Rectal smooth muscle tissue (tissue), 1 donor: ENCODE measurements around the gene DAZAP1.

Source experiments
- H3K27ac ChIP-seq: one replicate; pipeline ENCODE4 v1.7.0; 2013; ENCODE audit warnings: low read depth, low read length, inconsistent platforms
- H3K27me3 ChIP-seq: one replicate; pipeline ENCODE4 v1.7.0; 2013; ENCODE audit warnings: low read length; ENCODE audit not compliant: control insufficient read depth, insufficient read depth
- H3K36me3 ChIP-seq: one replicate; pipeline ENCODE4 v1.7.0; 2013; ENCODE audit warnings: low read length; ENCODE audit not compliant: control insufficient read depth, insufficient read depth
- H3K4me1 ChIP-seq: one replicate; pipeline ENCODE4 v1.7.0; 2013; ENCODE audit warnings: low read length; ENCODE audit not compliant: control insufficient read depth, insufficient read depth
- H3K4me3 ChIP-seq: one replicate; pipeline ENCODE4 v1.7.0; 2013; ENCODE audit warnings: low read length
- H3K9ac ChIP-seq: one replicate; pipeline ENCODE4 v1.7.0; 2013; ENCODE audit warnings: low read length

DAZAP1 gene

DNA sequence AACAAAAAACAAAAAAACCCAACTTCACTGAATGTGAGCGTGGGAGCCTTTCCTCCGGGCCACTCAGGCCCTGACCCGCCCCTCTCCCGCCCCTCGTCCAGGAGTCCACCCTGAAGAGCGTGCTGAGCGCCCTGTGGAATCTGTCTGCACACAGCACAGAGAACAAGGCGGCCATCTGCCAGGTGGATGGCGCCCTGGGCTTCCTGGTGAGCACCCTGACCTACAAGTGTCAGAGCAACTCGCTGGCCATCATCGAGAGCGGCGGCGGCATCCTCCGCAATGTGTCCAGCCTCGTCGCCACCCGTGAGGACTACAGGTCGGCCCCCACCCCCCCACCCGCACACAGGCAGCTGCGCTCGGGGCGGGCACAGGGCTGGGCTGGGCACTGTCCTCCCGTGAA, 54.5 kb downstream of the DAZAP1 start:
- no peaks in the 10 kb centered on the region for H3K4me1 ChIP-seq
- no peak overlapping the region for H3K4me3 ChIP-seq
- H3K27ac ChIP-seq = no peak overlapping the region
- peaks cover 17% of the 10 kb centered on the region for H3K27me3 ChIP-seq
- no peak overlapping the region for H3K9ac ChIP-seq
- H3K36me3 ChIP-seq = no peaks in the 10 kb centered on the region

DNA sequence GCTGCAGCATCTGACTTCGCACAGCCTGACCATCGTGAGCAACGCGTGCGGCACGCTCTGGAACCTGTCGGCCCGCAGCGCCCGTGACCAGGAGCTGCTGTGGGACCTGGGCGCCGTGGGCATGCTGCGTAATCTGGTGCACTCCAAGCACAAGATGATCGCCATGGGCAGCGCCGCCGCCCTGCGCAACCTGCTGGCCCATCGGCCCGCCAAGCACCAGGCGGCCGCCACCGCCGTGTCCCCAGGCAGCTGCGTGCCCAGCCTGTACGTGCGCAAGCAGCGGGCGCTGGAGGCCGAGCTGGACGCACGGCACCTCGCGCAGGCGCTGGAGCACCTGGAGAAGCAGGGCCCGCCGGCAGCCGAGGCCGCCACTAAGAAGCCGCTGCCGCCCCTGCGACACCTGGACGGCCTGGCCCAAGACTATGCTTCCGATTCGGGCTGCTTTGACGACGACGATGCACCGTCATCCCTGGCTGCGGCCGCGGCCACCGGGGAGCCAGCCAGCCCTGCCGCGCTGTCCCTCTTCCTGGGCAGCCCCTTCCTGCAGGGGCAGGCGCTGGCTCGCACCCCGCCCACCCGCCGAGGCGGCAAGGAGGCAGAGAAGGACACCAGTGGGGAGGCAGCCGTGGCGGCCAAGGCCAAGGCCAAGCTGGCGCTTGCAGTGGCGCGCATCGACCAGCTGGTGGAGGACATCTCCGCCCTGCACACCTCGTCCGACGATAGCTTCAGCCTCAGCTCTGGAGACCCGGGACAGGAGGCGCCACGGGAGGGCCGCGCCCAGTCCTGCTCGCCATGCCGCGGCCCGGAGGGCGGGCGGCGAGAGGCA, 58.0 kb downstream of the DAZAP1 start:
- Histone ChIP-seq H3K27ac (no peak overlapping the region), H3K4me1 (no peaks in the 10 kb centered on the region), H3K4me3 (no peak overlapping the region), H3K36me3 (no peaks in the 10 kb centered on the region), H3K9ac (no peak overlapping the region), H3K27me3 (peaks cover 27% of the 10 kb centered on the region)

DNA sequence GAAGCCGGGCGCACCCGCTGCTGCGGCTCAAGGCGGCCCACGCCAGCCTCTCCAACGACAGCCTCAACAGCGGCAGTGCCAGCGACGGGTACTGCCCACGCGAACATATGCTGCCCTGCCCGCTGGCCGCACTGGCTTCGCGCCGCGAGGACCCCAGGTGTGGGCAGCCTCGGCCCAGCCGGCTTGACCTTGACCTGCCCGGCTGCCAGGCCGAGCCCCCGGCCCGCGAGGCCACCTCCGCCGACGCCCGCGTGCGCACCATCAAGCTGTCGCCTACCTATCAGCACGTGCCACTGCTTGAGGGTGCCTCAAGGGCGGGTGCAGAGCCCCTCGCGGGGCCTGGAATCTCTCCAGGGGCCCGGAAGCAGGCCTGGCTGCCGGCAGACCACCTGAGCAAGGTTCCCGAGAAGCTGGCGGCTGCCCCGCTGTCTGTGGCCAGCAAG, 58.7 kb downstream of the DAZAP1 start:
- Histone ChIP-seq H3K27me3 (peaks cover 33% of the 10 kb centered on the region), H3K36me3 (no peaks in the 10 kb centered on the region), H3K9ac (no peak overlapping the region), H3K4me3 (no peak overlapping the region), H3K4me1 (peaks cover 3% of the 10 kb centered on the region), H3K27ac (no peak overlapping the region)

DNA sequence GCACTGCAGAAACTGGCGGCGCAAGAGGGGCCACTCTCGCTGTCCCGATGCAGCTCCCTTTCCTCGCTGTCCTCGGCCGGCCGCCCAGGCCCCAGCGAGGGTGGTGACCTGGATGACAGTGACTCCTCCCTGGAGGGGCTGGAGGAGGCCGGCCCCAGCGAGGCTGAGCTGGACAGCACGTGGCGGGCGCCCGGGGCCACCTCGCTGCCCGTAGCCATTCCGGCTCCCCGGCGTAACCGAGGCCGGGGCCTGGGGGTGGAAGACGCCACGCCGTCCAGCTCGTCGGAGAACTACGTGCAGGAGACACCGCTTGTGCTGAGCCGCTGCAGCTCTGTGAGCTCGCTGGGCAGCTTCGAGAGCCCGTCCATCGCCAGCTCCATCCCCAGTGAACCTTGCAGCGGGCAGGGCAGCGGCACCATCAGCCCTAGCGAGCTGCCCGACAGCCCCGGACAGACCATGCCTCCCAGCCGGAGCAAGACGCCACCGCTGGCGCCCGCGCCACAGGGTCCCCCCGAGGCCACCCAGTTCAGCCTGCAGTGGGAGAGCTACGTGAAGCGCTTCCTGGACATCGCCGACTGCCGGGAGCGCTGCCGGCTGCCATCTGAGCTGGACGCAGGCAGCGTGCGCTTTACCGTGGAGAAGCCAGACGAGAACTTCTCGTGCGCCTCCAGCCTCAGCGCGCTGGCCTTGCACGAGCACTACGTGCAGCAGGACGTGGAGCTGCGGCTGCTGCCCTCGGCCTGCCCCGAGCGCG, 59.3 kb downstream of the DAZAP1 start:
- Histone ChIP-seq H3K9ac (no peak overlapping the region), H3K27me3 (peaks cover 39% of the 10 kb centered on the region), H3K4me1 (peaks cover 7% of the 10 kb centered on the region), H3K27ac (no peak overlapping the region), H3K36me3 (no peaks in the 10 kb centered on the region), H3K4me3 (no peak overlapping the region)

DNA sequence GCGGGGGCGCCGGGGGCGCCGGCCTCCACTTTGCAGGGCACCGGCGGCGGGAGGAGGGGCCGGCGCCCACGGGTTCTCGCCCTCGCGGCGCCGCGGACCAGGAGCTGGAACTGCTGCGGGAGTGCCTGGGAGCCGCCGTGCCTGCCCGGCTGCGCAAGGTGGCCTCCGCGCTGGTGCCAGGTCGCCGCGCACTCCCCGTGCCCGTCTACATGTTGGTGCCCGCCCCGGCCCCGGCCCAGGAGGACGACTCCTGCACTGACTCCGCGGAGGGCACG, 59.8 kb downstream of the DAZAP1 start:
- no peaks in the 10 kb centered on the region for H3K36me3 ChIP-seq
- no peak overlapping the region for H3K27ac ChIP-seq
- peaks cover 7% of the 10 kb centered on the region for H3K4me1 ChIP-seq
- no peak overlapping the region for H3K9ac ChIP-seq
- no peak overlapping the region for H3K4me3 ChIP-seq
- H3K27me3 ChIP-seq = peaks cover 44% of the 10 kb centered on the region

DNA sequence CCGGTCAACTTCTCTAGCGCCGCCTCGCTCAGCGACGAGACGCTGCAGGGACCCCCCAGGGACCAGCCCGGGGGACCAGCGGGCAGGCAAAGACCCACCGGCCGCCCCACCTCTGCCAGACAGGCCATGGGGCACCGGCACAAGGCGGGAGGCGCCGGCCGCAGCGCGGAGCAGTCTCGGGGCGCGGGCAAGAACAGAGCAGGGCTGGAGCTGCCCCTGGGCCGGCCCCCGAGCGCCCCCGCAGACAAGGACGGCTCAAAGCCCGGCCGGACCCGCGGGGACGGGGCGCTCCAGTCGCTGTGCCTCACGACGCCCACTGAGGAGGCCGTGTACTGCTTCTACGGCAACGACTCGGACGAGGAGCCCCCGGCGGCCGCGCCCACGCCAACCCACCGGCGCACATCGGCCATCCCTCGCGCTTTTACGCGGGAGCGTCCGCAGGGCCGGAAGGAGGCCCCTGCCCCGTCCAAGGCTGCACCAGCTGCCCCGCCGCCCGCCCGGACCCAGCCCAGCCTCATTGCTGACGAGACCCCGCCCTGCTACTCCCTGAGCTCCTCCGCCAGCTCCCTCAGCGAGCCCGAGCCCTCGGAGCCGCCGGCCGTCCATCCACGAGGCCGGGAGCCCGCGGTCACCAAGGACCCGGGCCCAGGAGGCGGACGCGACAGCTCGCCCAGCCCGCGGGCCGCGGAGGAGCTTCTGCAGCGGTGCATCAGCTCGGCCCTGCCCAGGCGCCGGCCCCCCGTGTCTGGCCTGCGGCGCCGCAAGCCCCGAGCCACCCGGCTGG, 60.3 kb downstream of the DAZAP1 start:
- H3K27me3 ChIP-seq = peaks cover 50% of the 10 kb centered on the region
- H3K9ac ChIP-seq = no peak overlapping the region
- no peaks in the 10 kb centered on the region for H3K36me3 ChIP-seq
- H3K27ac ChIP-seq = no peak overlapping the region
- peak overlapping the region; percentile 21 for H3K4me3 ChIP-seq
- peaks cover 7% of the 10 kb centered on the region for H3K4me1 ChIP-seq

DNA sequence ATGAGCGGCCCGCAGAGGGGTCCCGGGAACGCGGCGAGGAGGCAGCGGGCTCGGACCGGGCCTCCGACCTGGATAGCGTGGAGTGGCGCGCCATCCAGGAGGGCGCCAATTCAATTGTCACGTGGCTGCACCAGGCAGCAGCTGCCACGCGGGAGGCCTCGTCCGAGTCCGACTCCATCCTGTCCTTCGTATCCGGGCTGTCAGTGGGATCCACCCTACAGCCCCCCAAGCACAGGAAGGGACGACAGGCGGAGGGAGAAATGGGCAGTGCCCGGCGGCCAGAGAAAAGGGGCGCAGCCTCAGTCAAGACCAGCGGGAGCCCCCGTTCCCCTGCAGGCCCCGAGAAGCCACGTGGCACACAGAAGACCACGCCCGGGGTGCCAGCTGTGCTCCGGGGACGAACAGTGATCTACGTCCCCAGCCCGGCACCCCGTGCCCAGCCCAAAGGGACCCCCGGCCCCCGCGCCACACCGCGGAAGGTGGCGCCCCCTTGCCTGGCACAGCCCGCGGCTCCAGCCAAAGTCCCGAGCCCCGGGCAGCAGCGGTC, 61.0 kb downstream of the DAZAP1 start:
- Histone ChIP-seq H3K36me3 (no peaks in the 10 kb centered on the region), H3K27ac (no peak overlapping the region), H3K4me1 (peaks cover 7% of the 10 kb centered on the region), H3K4me3 (peak overlapping the region; percentile 21), H3K9ac (no peak overlapping the region), H3K27me3 (peaks cover 55% of the 10 kb centered on the region)

DNA sequence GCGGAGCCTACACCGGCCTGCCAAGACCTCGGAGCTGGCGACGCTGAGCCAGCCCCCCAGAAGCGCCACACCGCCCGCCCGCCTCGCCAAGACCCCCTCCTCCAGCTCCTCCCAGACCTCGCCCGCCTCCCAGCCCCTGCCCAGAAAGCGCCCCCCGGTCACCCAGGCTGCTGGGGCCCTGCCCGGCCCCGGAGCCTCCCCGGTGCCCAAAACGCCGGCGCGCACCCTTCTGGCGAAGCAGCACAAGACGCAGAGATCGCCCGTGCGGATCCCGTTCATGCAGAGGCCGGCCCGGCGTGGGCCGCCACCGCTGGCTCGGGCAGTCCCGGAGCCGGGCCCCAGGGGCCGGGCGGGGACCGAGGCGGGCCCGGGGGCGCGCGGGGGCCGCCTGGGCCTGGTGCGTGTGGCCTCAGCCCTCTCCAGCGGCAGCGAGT, 61.5 kb downstream of the DAZAP1 start:
- Histone ChIP-seq H3K27me3 (peaks cover 55% of the 10 kb centered on the region), H3K27ac (no peak overlapping the region), H3K9ac (no peak overlapping the region), H3K4me3 (peak overlapping the region; percentile 36), H3K36me3 (no peaks in the 10 kb centered on the region), H3K4me1 (peaks cover 7% of the 10 kb centered on the region)

DNA sequence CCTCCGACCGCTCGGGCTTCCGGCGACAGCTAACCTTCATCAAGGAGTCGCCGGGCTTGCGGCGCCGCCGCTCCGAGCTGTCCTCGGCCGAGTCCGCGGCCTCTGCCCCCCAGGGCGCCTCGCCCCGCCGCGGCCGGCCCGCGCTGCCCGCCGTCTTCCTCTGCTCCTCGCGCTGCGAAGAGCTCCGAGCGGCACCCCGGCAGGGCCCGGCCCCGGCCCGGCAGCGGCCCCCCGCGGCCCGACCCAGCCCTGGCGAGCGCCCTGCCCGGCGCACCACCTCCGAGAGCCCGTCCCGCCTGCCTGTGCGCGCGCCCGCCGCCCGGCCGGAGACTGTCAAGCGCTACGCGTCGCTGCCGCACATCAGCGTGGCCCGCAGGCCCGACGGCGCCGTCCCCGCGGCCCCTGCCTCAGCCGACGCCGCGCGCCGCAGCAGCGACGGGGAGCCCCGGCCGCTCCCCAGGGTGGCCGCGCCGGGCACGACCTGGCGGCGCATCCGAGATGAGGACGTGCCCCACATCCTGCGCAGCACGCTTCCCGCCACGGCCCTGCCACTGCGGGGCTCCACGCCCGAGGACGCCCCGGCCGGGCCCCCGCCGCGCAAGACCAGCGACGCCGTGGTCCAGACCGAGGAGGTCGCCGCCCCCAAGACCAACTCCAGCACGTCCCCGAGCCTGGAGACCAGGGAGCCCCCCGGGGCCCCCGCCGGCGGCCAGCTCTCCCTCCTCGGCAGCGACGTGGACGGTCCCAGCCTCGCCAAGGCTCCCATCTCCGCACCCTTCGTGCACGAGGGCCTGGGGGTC, 62.1 kb downstream of the DAZAP1 start:
- peaks cover 55% of the 10 kb centered on the region for H3K27me3 ChIP-seq
- H3K4me3 ChIP-seq = peak overlapping the region; percentile 54
- H3K36me3 ChIP-seq = no peaks in the 10 kb centered on the region
- peaks cover 7% of the 10 kb centered on the region for H3K4me1 ChIP-seq
- H3K9ac ChIP-seq = no peak overlapping the region
- no peak overlapping the region for H3K27ac ChIP-seq

DNA sequence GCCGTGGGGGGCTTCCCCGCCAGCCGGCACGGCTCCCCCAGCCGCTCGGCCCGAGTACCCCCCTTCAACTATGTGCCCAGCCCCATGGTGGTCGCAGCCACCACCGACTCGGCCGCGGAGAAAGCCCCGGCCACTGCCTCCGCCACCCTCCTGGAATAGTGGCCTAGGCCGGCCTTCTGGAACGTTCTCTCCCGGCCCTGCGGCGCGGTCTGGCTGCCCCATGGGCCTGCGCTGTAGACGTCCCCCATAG, 62.6 kb downstream of the DAZAP1 start:
- H3K27me3 ChIP-seq = peaks cover 55% of the 10 kb centered on the region
- H3K4me1 ChIP-seq = peaks cover 7% of the 10 kb centered on the region
- H3K27ac ChIP-seq = no peak overlapping the region
- H3K36me3 ChIP-seq = peaks cover 3% of the 10 kb centered on the region
- H3K4me3 ChIP-seq = peak overlapping the region; percentile 54
- no peak overlapping the region for H3K9ac ChIP-seq

DNA sequence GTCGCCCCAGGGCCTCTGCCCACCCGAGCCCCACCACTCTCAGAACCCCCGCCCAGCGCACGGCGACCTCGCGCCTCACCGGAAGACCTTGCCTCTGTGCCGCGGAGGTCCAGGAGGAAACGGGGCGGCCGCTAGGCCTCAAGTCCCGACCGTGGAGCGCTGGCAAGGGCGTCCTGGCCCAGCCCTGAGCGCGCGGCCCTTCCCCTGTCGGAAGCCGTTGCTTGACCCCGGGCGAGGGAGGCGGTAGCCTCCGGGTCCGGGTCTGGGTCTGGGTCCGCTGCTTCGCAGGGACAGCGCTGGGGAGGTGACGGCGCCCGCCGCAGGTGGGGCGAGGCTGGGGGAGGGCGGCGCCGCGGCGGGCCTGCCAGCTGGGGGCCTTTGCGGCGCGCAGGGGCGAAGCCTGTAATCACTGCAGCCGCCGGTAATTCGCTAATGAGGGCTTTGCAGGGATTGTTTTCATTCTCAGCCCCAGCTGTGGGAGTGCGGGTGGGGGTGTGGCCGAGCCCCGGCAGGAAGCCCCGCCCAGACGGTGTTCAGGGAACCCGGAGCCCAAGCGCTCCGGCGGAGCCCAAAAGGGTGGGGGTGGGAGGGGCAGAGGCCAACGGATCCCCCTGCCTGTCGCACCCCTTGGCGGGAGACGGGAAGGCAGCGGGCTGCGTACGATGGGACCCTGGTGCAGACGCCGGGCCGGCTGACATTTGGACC, 63.1 kb downstream of the DAZAP1 start:
- H3K27me3 ChIP-seq = peaks cover 55% of the 10 kb centered on the region
- peak overlapping the region; percentile 57 for H3K4me3 ChIP-seq
- H3K4me1 ChIP-seq = peaks cover 7% of the 10 kb centered on the region
- peaks cover 3% of the 10 kb centered on the region for H3K36me3 ChIP-seq
- H3K27ac ChIP-seq = no peak overlapping the region
- no peak overlapping the region for H3K9ac ChIP-seq
